Parathyroid adenoma (tissue), 2 donors: ENCODE results near the gene MGAT4A.

Experiments
- H2AFZ ChIP-seq: fragments of 300-600 bp; sonication (generic); one replicate; pipeline ENCODE4 v1.7.0; 2017; ENCODE audit warnings: antibody characterized with exemption, mild to moderate bottlenecking
- H3K27ac ChIP-seq: fragments of 300-600 bp; sonication (generic); one replicate; pipeline ENCODE4 v1.7.0; 2017
- H3K27me3 ChIP-seq: fragments of 300-600 bp; sonication (generic); one replicate; pipeline ENCODE4 v1.7.0; 2017; ENCODE audit warnings: low read length; ENCODE audit not compliant: control insufficient read depth, insufficient read depth
- H3K36me3 ChIP-seq: fragments of 300-600 bp; sonication (generic); one replicate; pipeline ENCODE4 v1.7.0; 2017; ENCODE audit warnings: low read length; ENCODE audit not compliant: control insufficient read depth, insufficient read depth
- H3K4me1 ChIP-seq: fragments of 300-600 bp; sonication (generic); one replicate; pipeline ENCODE4 v1.7.0; 2017; ENCODE audit warnings: control low read depth
- H3K4me2 ChIP-seq: fragments of 300-600 bp; sonication (generic); one replicate; pipeline ENCODE4 v1.7.0; 2017; ENCODE audit warnings: low read length
- H3K4me3 ChIP-seq: fragments of 300-600 bp; sonication (generic); one replicate; pipeline ENCODE4 v1.7.0; 2017; ENCODE audit warnings: low read depth, low read length
- H3K79me2 ChIP-seq: fragments of 300-600 bp; sonication (generic); one replicate; pipeline ENCODE4 v1.7.0; 2017; ENCODE audit warnings: control low read depth
- H3K9ac ChIP-seq: fragments of 300-600 bp; sonication (generic); one replicate; pipeline ENCODE4 v1.7.0; 2017; ENCODE audit warnings: mild to moderate bottlenecking
- H3K9me3 ChIP-seq: fragments of 300-600 bp; sonication (generic); one replicate; pipeline ENCODE4 v1.7.0; 2017; ENCODE audit warnings: low read length; ENCODE audit not compliant: control insufficient read depth
- CTCF ChIP-seq: fragments of 300-600 bp; sonication (generic); IDR thresholded peaks from one replicate; pipeline ENCODE4 v1.7.0; 2017; ENCODE audit warnings: antibody characterized with exemption, mild to moderate bottlenecking
- donor health status: primary hyperparathyroidism.

MGAT4A gene

GRCh38 chr2:98580656-98581284 is 150.2 kb downstream of the MGAT4A start:
- Histone ChIP-seq H3K4me3 (no peak overlapping the region), H2AFZ (no peak overlapping the region), H3K79me2 (no peaks in the 10 kb centered on the region), H3K4me2 (no peak overlapping the region), H3K36me3 (no peaks in the 10 kb centered on the region), H3K27me3 (no peaks in the 10 kb centered on the region), H3K4me1 (no peaks in the 10 kb centered on the region), H3K9ac (no peak overlapping the region), H3K27ac (no peak overlapping the region), H3K9me3 (no peaks in the 10 kb centered on the region)
- no peak for TF ChIP-seq CTCF

GRCh38 chr2:98579926-98580325 is 151.0 kb downstream of the MGAT4A start:
- TF ChIP-seq CTCF = no peak
- Histone ChIP-seq H3K4me1 (no peaks in the 10 kb centered on the region), H3K27ac (no peak overlapping the region), H3K9ac (no peak overlapping the region), H3K27me3 (no peaks in the 10 kb centered on the region), H3K9me3 (no peaks in the 10 kb centered on the region), H3K79me2 (no peaks in the 10 kb centered on the region), H3K4me2 (no peak overlapping the region), H2AFZ (no peak overlapping the region), H3K4me3 (no peak overlapping the region), H3K36me3 (no peaks in the 10 kb centered on the region)

GRCh38 chr2:98578231-98578630 is 152.7 kb downstream of the MGAT4A start:
- H3K36me3 ChIP-seq = no peaks in the 10 kb centered on the region
- no peak for TF ChIP-seq CTCF
- no peak overlapping the region for H3K4me3 ChIP-seq
- H3K9me3 ChIP-seq = no peaks in the 10 kb centered on the region
- H3K9ac ChIP-seq = no peak overlapping the region
- H3K4me1 ChIP-seq = no peaks in the 10 kb centered on the region
- no peaks in the 10 kb centered on the region for H3K79me2 ChIP-seq
- H3K27me3 ChIP-seq = no peaks in the 10 kb centered on the region
- H2AFZ ChIP-seq = no peak overlapping the region
- H3K27ac ChIP-seq = no peak overlapping the region
- no peak overlapping the region for H3K4me2 ChIP-seq

- Histone ChIP-seq H3K4me3 (no peak overlapping the region), H3K4me2 (no peak overlapping the region), H3K36me3 (no peaks in the 10 kb centered on the region), H2AFZ (no peak overlapping the region), H3K27me3 (no peaks in the 10 kb centered on the region), H3K27ac (no peak overlapping the region), H3K79me2 (no peaks in the 10 kb centered on the region), H3K9me3 (no peaks in the 10 kb centered on the region), H3K9ac (no peak overlapping the region), H3K4me1 (no peaks in the 10 kb centered on the region)
- no peak for TF ChIP-seq CTCF
These were observed 153.6 kb downstream of the MGAT4A start for GRCh38 chr2:98577313-98577712.

DNA sequence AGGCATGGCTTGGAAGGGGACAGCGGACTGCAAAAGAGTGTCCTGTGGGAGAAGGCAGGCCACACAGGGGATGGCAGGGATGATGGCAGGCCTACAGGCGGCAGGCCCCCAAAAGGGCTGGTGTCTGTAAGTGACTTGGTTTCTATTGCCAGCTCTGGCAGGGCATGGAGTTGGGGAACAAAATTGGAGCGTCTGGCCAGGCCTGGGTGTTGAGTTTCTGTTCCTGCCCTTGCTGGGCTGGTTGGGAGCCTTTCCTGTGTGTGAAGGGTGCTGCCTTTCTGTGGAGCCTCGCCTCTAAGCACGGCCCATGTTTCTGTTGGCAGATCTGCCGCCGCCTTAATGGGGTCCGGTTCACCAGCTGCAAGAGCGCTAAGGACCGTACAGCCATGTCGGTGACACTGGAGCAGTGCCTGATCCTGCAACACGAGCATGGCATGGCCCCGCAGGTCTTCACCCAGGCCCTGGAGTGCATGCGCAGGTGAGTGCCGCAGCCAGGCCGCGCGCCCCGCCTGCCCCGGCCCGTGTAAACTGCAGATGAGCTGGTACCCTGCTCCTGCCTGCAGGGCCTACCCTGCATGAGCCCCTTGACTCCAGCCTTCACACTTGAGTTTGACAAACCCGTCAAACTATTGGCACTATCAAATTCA is 154.1 kb downstream of the MGAT4A start:
- H3K4me3 ChIP-seq = no peak overlapping the region
- no peaks in the 10 kb centered on the region for H3K4me1 ChIP-seq
- no peaks in the 10 kb centered on the region for H3K79me2 ChIP-seq
- H3K27me3 ChIP-seq = no peaks in the 10 kb centered on the region
- H3K27ac ChIP-seq = no peak overlapping the region
- H2AFZ ChIP-seq = no peak overlapping the region
- no peak for TF ChIP-seq CTCF
- no peaks in the 10 kb centered on the region for H3K36me3 ChIP-seq
- no peak overlapping the region for H3K9ac ChIP-seq
- H3K4me2 ChIP-seq = no peak overlapping the region
- no peaks in the 10 kb centered on the region for H3K9me3 ChIP-seq
